HepG2 (cell line): Measurements from ENCODE around the gene ZNF384. TPM values are rescaled to one million over a fixed set of nuclear protein-coding genes. Genes with fewer than 3 reads are reported as not detected.
A peak's percentile ranks its signal among the peaks of the same experiment; 100 is the strongest.

Experiments
- AGO2 ChIP-seq: fragments of 200-400 bp; formaldehyde crosslinking; optimal IDR thresholded peaks from 2 replicates; pipeline ENCODE3; 2017; ENCODE audit warnings: mild to moderate bottlenecking, low read depth, low read length, moderate library complexity
- CEBPG ChIP-seq: IDR thresholded peaks from 2 replicates; pipeline ENCODE4 v1.6.1; 2016
- DDIT3 ChIP-seq: sonication (generic); formaldehyde crosslinking; IDR thresholded peaks from 2 replicates; pipeline ENCODE4 v1.4.0; 2020; ENCODE audit warnings: mild to moderate bottlenecking, missing genetic modification reagents
- EEA1 ChIP-seq: sonication (generic); formaldehyde crosslinking; IDR thresholded peaks from 2 replicates; pipeline ENCODE4 v1.5.1; 2020; ENCODE audit warnings: mild to moderate bottlenecking, missing genetic modification reagents, borderline replicate concordance
- ETS1 ChIP-seq: sonication (generic); formaldehyde crosslinking; IDR thresholded peaks from 2 replicates; pipeline ENCODE4 v1.4.0; 2020; ENCODE audit warnings: missing genetic modification reagents
- GPN1 ChIP-seq: sonication (generic); formaldehyde crosslinking; IDR thresholded peaks from 2 replicates; pipeline ENCODE4 v1.5.1; 2020; ENCODE audit warnings: missing genetic modification reagents, borderline replicate concordance
- HMGXB3 ChIP-seq: sonication (generic); formaldehyde crosslinking; IDR thresholded peaks from 2 replicates; pipeline ENCODE4 v1.4.0; 2020; ENCODE audit warnings: missing genetic modification reagents, borderline replicate concordance
- HOMEZ ChIP-seq: IDR thresholded peaks from 2 replicates; pipeline ENCODE4 v1.6.1; 2016; ENCODE audit warnings: low read depth
- KLF11 ChIP-seq: IDR thresholded peaks from 2 replicates; pipeline ENCODE4 v1.6.1; 2016; ENCODE audit warnings: missing compliant biosample characterization
- MTA3 ChIP-seq: sonication (generic); formaldehyde crosslinking; IDR thresholded peaks from 2 replicates; pipeline ENCODE4 v1.4.0; 2020; ENCODE audit warnings: missing genetic modification reagents
- RBAK ChIP-seq: sonication (generic); formaldehyde crosslinking; IDR thresholded peaks from 2 replicates; pipeline ENCODE4 v1.5.1; 2020; ENCODE audit warnings: mild to moderate bottlenecking, missing genetic modification reagents
- SNAPC2 ChIP-seq: sonication (generic); formaldehyde crosslinking; IDR thresholded peaks from 2 replicates; pipeline ENCODE4 v1.8.1; 2022; ENCODE audit warnings: mild to moderate bottlenecking, missing genetic modification reagents
- TOPORS ChIP-seq: sonication (generic); formaldehyde crosslinking; IDR thresholded peaks from 2 replicates; pipeline ENCODE4 v1.8.0; 2023; ENCODE audit warnings: mild to moderate bottlenecking, missing genetic modification reagents
- TRIM24 ChIP-seq: sonication (generic); formaldehyde crosslinking; IDR thresholded peaks from 2 replicates; pipeline ENCODE4 v1.8.0; 2022; ENCODE audit warnings: mild to moderate bottlenecking, missing genetic modification reagents
- ZMAT5 ChIP-seq: sonication (generic); formaldehyde crosslinking; IDR thresholded peaks from 2 replicates; pipeline ENCODE4 v1.5.0; 2020; ENCODE audit warnings: mild to moderate bottlenecking, low read depth, missing genetic modification reagents, borderline replicate concordance
- ZMYM3 ChIP-seq: sonication (generic); formaldehyde crosslinking; IDR thresholded peaks from 2 replicates; pipeline ENCODE4 v1.5.1; 2020; ENCODE audit warnings: mild to moderate bottlenecking, missing genetic modification reagents
- ZNF432 ChIP-seq: sonication (generic); formaldehyde crosslinking; IDR thresholded peaks from 2 replicates; pipeline ENCODE4 v1.5.0; 2020; ENCODE audit warnings: missing genetic modification reagents, mild to moderate bottlenecking, borderline replicate concordance
- ZNF547 ChIP-seq: sonication (generic); formaldehyde crosslinking; IDR thresholded peaks from 2 replicates; pipeline ENCODE4 v1.5.1; 2020; ENCODE audit warnings: mild to moderate bottlenecking, missing genetic modification reagents
- ZNF629 ChIP-seq: sonication (generic); formaldehyde crosslinking; conservative IDR thresholded peaks from 2 replicates; pipeline ENCODE4 v1.5.0; 2020; ENCODE audit warnings: missing genetic modification reagents
- ZNF672 ChIP-seq: sonication (generic); formaldehyde crosslinking; IDR thresholded peaks from 2 replicates; pipeline ENCODE4 v1.8.1; 2022; ENCODE audit warnings: missing genetic modification reagents
- ZSCAN21 ChIP-seq: sonication (generic); formaldehyde crosslinking; IDR thresholded peaks from 2 replicates; pipeline ENCODE4 v1.8.0; 2022; ENCODE audit warnings: mild to moderate bottlenecking, missing genetic modification reagents, moderate library complexity, borderline replicate concordance
- polyA plus RNA-seq, 8 experiments: library from polyadenylated mRNA; depleted of rRNA in 3 of 8; stranded (reverse) in 7 of 8; unstranded in 1 of 8; fragments of >200 nt; fragmentation: Illumina TruSeq in 4 of 8; extraction: Trizol in 4 of 8; gene quantifications; 2 replicates each; pipeline versions ENCODE4 v1.2.1 to v1.2.3, GENCODE V29; 2011 to 2016; ENCODE audit warnings: low read depth in 4 of 8, missing spikeins in 1 of 8, mixed read lengths in 1 of 8; ENCODE audit not compliant: insufficient read depth in 1 of 8
- total RNA-seq, 5 experiments: library from RNA; depleted of rRNA; stranded (reverse); fragments of >200 nt; fragmentation: Illumina TruSeq; extraction: Trizol; gene quantifications; 2 replicates each; pipeline ENCODE4 v1.2.3, GENCODE V29; 2016; ENCODE audit warnings: low read depth in 1 of 5

ZNF384 gene
- total and polyA plus RNA-seq, 2 of the 13 experiments (the other 11 are each of a cell fraction or from before 2014, with no cell fraction given) = 23.6 to 55.3 TPM

GRCh38 chr12:6662906-6663742 is 26.1 kb downstream of the ZNF384 start, which contains the start of gene ING4 (continued):
- peak; percentile 38; the same call in 1 of the 2 replicates for TF ChIP-seq HMGXB3 (CRISPR knock-in tag)
- no peak for TF ChIP-seq ZNF432 (CRISPR knock-in tag)
- no peak for TF ChIP-seq ZSCAN21 (CRISPR knock-in tag)
- TF ChIP-seq KLF11 (CRISPR knock-in tag) = no peak; the same call in 1 of the 2 replicates
- TF ChIP-seq MTA3 = no peak
- no peak for TF ChIP-seq ZNF672
- no peak for TF ChIP-seq RBAK (CRISPR knock-in tag)
- no peak for TF ChIP-seq TOPORS (CRISPR knock-in tag)
- TF ChIP-seq GPN1 (CRISPR knock-in tag) = no peak
- no peak for TF ChIP-seq ETS1
- no peak for TF ChIP-seq TRIM24 (CRISPR knock-in tag)
- no peak for TF ChIP-seq ZMYM3 (CRISPR knock-in tag)
- TF ChIP-seq SNAPC2 (CRISPR knock-in tag) = no peak
- TF ChIP-seq DDIT3 (CRISPR knock-in tag) = no peak
- no peak for TF ChIP-seq ZNF629 (CRISPR knock-in tag)
- peak; percentile 56; the same call in 1 of the 2 replicates for TF ChIP-seq ZNF547
- TF ChIP-seq ZMAT5 (CRISPR knock-in tag) = no peak
- peak; percentile 45; the same call in 1 of the 2 replicates for TF ChIP-seq CEBPG
- no peak for TF ChIP-seq EEA1 (CRISPR knock-in tag)
- TF ChIP-seq HOMEZ (CRISPR knock-in tag) = no peak
- TF ChIP-seq AGO2 = no peak
